Measurements from ENCODE around the gene MMP25. TPM values are rescaled to one million over a fixed set of nuclear protein-coding genes. Genes with fewer than 3 reads are reported as not detected.
"Not testable (repeated sequence)": the region's sequence is repeated elsewhere in the genome, so short reads cannot be mapped to it uniquely, and the experiment has no call there.

Gene MMP25
- total RNA-seq, 1 donor from 2014 or later: 0.13 TPM

- ChIA-PET CTCF (no interaction called here), POLR2A (interaction anchor here (0.7 kb wide), 1 partner anchor 9 kb away, joined by 3 read pairs; no protein-coding TSS in a partner anchor)
- Mint-ChIP-seq H3K36me3 (ENCODE audit: low read depth) (no peaks in the 10 kb centered on the region), H3K27ac (no peak overlapping the region), H3K9me3 (no peaks in the 10 kb centered on the region), H3K4me1 (peaks cover 19% of the 10 kb centered on the region), H3K4me3 (no peak overlapping the region), H3K27me3 (peaks cover 14% of the 10 kb centered on the region)
- ATAC-seq (ENCODE audit: low read depth) (no peak), DNase-seq (no peak)
- intact Hi-C loops (cut with micrococcal nuclease): no loop called here
- no peak for TF ChIP-seq CTCF (IDR thresholded peaks at IDR 0.05)
Measured at GRCh38 chr16:3051009-3051408, 4.6 kb downstream of the MMP25 start.

GRCh38 chr16:3051494-3051893 lies 5.1 kb downstream of the MMP25 start:
- CTCF ChIA-PET: no interaction called here
- Mint-ChIP-seq H3K27ac (no peak overlapping the region), H3K4me1 (peaks cover 19% of the 10 kb centered on the region), H3K36me3 (ENCODE audit: low read depth) (no peaks in the 10 kb centered on the region), H3K9me3 (no peaks in the 10 kb centered on the region), H3K27me3 (peaks cover 14% of the 10 kb centered on the region), H3K4me3 (no peak overlapping the region)
- ATAC-seq (ENCODE audit: low read depth) (no peak), DNase-seq (no peak)
- intact Hi-C loops (cut with micrococcal nuclease): no loop called here
- no peak for TF ChIP-seq CTCF (IDR thresholded peaks at IDR 0.05)
- POLR2A ChIA-PET: no interaction called here

GRCh38 chr16:3052571-3053329 lies 6.4 kb downstream of the MMP25 start:
- intact Hi-C loops (cut with micrococcal nuclease); ATAC-seq (ENCODE audit: low read depth); H3K27ac Mint-ChIP-seq; DNase-seq; POLR2A ChIA-PET; CTCF ChIA-PET; H3K9me3 Mint-ChIP-seq; H3K4me3 Mint-ChIP-seq; H3K36me3 Mint-ChIP-seq (ENCODE audit: low read depth); H3K27me3 Mint-ChIP-seq: not testable (repeated sequence)
- H3K4me1 Mint-ChIP-seq: peaks cover 16% of the 10 kb centered on the region

GRCh38 chr16:3053330-3053710 lies 7.0 kb downstream of the MMP25 start:
- POLR2A ChIA-PET; H3K9me3 Mint-ChIP-seq; intact Hi-C loops (cut with micrococcal nuclease); H3K27me3 Mint-ChIP-seq; CTCF ChIA-PET; ATAC-seq (ENCODE audit: low read depth); DNase-seq; H3K27ac Mint-ChIP-seq; H3K4me3 Mint-ChIP-seq; H3K36me3 Mint-ChIP-seq (ENCODE audit: low read depth): not testable (repeated sequence)
- peaks cover 16% of the 10 kb centered on the region for H3K4me1 Mint-ChIP-seq

GRCh38 chr16:3054965-3055733 lies 8.8 kb downstream of the MMP25 start:
- ATAC-seq (ENCODE audit: low read depth): no peak
- Mint-ChIP-seq H3K27me3 (no peaks in the 10 kb centered on the region), H3K9me3 (no peaks in the 10 kb centered on the region), H3K27ac (peak overlapping the region; percentile 27), H3K4me3 (peak overlapping the region; percentile 28), H3K4me1 (peaks cover 23% of the 10 kb centered on the region), H3K36me3 (ENCODE audit: low read depth) (peaks cover 1% of the 10 kb centered on the region)
- intact Hi-C loops (cut with micrococcal nuclease): no loop called here
- ChIA-PET CTCF (interaction anchor here (1.3 kb wide), 1 partner anchor 75 kb away, joined by 4 read pairs; no protein-coding TSS in a partner anchor), POLR2A (no interaction called here)
- TF ChIP-seq CTCF (IDR thresholded peaks at IDR 0.05): no peak
- DNase-seq: no peak

GRCh38 chr16:3055734-3056115 lies 9.4 kb downstream of the MMP25 start:
- H3K27ac Mint-ChIP-seq; DNase-seq; intact Hi-C loops (cut with micrococcal nuclease); H3K27me3 Mint-ChIP-seq; H3K4me3 Mint-ChIP-seq; ATAC-seq (ENCODE audit: low read depth); H3K9me3 Mint-ChIP-seq; H3K36me3 Mint-ChIP-seq (ENCODE audit: low read depth): not testable (repeated sequence)
- H3K4me1 Mint-ChIP-seq: peaks cover 23% of the 10 kb centered on the region
- POLR2A ChIA-PET: interaction anchor here (0.7 kb wide), 1 partner anchor 41 kb away, joined by 5 read pairs; no protein-coding TSS in a partner anchor
- CTCF ChIA-PET: interaction anchor here (1.3 kb wide), 1 partner anchor 74 kb away, joined by 4 read pairs; no protein-coding TSS in a partner anchor
